SK-N-SH treated with all-trans-retinoic acid at 6 μM for 48 hours (cell line): ENCODE data around the gene SGPP2.

Experiments
- ATAC-seq: fragments of 200-7000 bp; cut with Tn5 transposase; 3 replicates; pipeline ENCODE4 v1.9.1; 2020; ENCODE audit warnings: mild to moderate bottlenecking, moderate library complexity
- ARNTL ChIP-seq: fragments of 450-650 bp; formaldehyde crosslinking; IDR thresholded peaks from 2 replicates; pipeline ENCODE4 v1.5.0; 2020; ENCODE audit warnings: low read depth, mild to moderate bottlenecking, moderate library complexity, borderline replicate concordance
- BACH2 ChIP-seq: fragments of 250-450 bp; sonication (Bioruptor Pico); IDR thresholded peaks from 2 replicates; pipeline ENCODE4 v1.9.0; 2021; ENCODE audit warnings: mild to moderate bottlenecking, borderline replicate concordance
- CSDC2 ChIP-seq: fragments of 250-450 bp; sonication (Bioruptor Pico); IDR thresholded peaks from 2 replicates; pipeline ENCODE4 v1.5.0; 2020; ENCODE audit warnings: mild to moderate bottlenecking, moderate library complexity
- ESRRG ChIP-seq: fragments of 250-450 bp; sonication (Bioruptor Pico); IDR thresholded peaks from 2 replicates; pipeline ENCODE4 v1.6.1; 2021; ENCODE audit warnings: mild to moderate bottlenecking
- GLIS3 ChIP-seq: fragments of 250-450 bp; sonication (Bioruptor Pico); IDR thresholded peaks from 2 replicates; pipeline ENCODE4 v1.5.0; 2020; ENCODE audit warnings: mild to moderate bottlenecking, moderate library complexity
- ISL1 ChIP-seq: fragments of 250-450 bp; sonication (Bioruptor Pico); IDR thresholded peaks from 2 replicates; pipeline ENCODE4 v2.1.2; 2022; ENCODE audit warnings: mild to moderate bottlenecking, moderate library complexity
- OSR1 ChIP-seq: fragments of 250-450 bp; sonication (Bioruptor Pico); IDR thresholded peaks from 2 replicates; pipeline ENCODE4 v1.8.0; 2022; ENCODE audit warnings: moderate library complexity, mild to moderate bottlenecking, inconsistent platforms
- PPARA ChIP-seq: fragments of 250-450 bp; sonication (Bioruptor Pico); IDR thresholded peaks from 2 replicates; pipeline ENCODE4 v1.5.0; 2020; ENCODE audit warnings: mild to moderate bottlenecking, borderline replicate concordance
- RARB ChIP-seq: fragments of 250-450 bp; sonication (Bioruptor Pico); IDR thresholded peaks from 2 replicates; pipeline ENCODE4 v1.8.0; 2021; ENCODE audit warnings: mild to moderate bottlenecking, moderate library complexity
- SNAI2 ChIP-seq: fragments of 250-450 bp; sonication (Bioruptor Pico); IDR thresholded peaks from 2 replicates; pipeline ENCODE4 v1.5.0; 2020; ENCODE audit warnings: mild to moderate bottlenecking, moderate library complexity
- TCF4 ChIP-seq: fragments of 250-450 bp; sonication (Bioruptor Pico); IDR thresholded peaks from 2 replicates; pipeline ENCODE4 v1.8.0; 2021; ENCODE audit warnings: mild to moderate bottlenecking, moderate library complexity, borderline replicate concordance
- TOX ChIP-seq: fragments of 250-450 bp; sonication (Bioruptor Pico); IDR thresholded peaks from 2 replicates; pipeline ENCODE4 v1.8.0; 2021; ENCODE audit warnings: mild to moderate bottlenecking, moderate library complexity, borderline replicate concordance
- ZC3H10 ChIP-seq: fragments of 250-450 bp; sonication (Bioruptor Pico); IDR thresholded peaks from 2 replicates; pipeline ENCODE4 v1.5.1; 2021; ENCODE audit warnings: mild to moderate bottlenecking, moderate library complexity
- ZFP30 ChIP-seq: fragments of 450-650 bp; formaldehyde crosslinking; IDR thresholded peaks from 2 replicates; pipeline ENCODE4 v1.5.0; 2022; ENCODE audit warnings: mild to moderate bottlenecking, moderate library complexity
- ZNF70 ChIP-seq: fragments of 450-650 bp; formaldehyde crosslinking; IDR thresholded peaks from 2 replicates; pipeline ENCODE4 v1.5.0; 2020; ENCODE audit warnings: mild to moderate bottlenecking, moderate library complexity
- ZNF8 ChIP-seq: fragments of 450-650 bp; formaldehyde crosslinking; IDR thresholded peaks from 2 replicates; pipeline ENCODE4 v1.5.0; 2020; ENCODE audit warnings: mild to moderate bottlenecking, moderate library complexity
- TF ChIP-seq, protein P1 (sequence below): fragments of 250-450 bp; sonication (Bioruptor Pico); IDR thresholded peaks from 2 replicates; pipeline ENCODE4 v1.5.0; 2020; ENCODE audit warnings: mild to moderate bottlenecking, moderate library complexity
- TF ChIP-seq, protein P2 (sequence below): fragments of 250-450 bp; sonication (Bioruptor Pico); IDR thresholded peaks from 2 replicates; pipeline ENCODE4 v1.8.0; 2021; ENCODE audit warnings: low read depth, mild to moderate bottlenecking, moderate library complexity, borderline replicate concordance
- TF ChIP-seq, protein P3 (sequence below): fragments of 250-450 bp; sonication (Bioruptor Pico); IDR thresholded peaks from 2 replicates; pipeline ENCODE4 v1.8.0; 2020; ENCODE audit warnings: mild to moderate bottlenecking, moderate library complexity, borderline replicate concordance
- TF ChIP-seq, protein P4 (sequence below): fragments of 250-450 bp; sonication (Bioruptor Pico); IDR thresholded peaks from 2 replicates; pipeline ENCODE4 v1.5.1; 2021; ENCODE audit warnings: mild to moderate bottlenecking, moderate library complexity
- TF ChIP-seq, protein P5 (sequence below): fragments of 250-450 bp; sonication (Bioruptor Pico); IDR thresholded peaks from 2 replicates; pipeline ENCODE4 v1.5.1; 2020; ENCODE audit warnings: low read depth, mild to moderate bottlenecking, moderate library complexity

The SGPP2 gene

DNA sequence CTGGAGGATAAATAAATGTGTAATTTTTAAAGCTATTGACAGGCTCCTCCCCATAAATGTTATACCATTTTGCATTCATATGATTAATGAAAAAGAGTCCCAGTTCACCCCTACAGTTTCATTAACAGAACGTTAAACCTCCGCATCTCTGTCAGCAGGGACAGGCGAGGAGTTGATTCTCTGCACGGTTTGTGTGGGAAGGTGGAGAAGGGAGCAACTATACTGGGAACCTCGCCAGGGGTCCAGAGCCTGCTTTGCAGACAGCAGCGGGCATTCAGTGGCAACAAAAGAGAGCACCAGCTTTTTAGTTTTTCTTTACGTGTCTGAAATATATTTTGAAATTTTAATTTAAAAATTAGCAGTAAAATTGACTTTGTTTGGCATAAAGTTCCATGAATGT is 130.2 kb downstream of the SGPP2 start:
- TF ChIP-seq PPARA (CRISPR knock-in tag) (no peak), ZNF70 (CRISPR knock-in tag) (no peak), ESRRG (no peak), OSR1 (CRISPR knock-in tag) (no peak), ZFP30 (CRISPR knock-in tag) (no peak)
- TF ChIP-seq, protein P1, sequence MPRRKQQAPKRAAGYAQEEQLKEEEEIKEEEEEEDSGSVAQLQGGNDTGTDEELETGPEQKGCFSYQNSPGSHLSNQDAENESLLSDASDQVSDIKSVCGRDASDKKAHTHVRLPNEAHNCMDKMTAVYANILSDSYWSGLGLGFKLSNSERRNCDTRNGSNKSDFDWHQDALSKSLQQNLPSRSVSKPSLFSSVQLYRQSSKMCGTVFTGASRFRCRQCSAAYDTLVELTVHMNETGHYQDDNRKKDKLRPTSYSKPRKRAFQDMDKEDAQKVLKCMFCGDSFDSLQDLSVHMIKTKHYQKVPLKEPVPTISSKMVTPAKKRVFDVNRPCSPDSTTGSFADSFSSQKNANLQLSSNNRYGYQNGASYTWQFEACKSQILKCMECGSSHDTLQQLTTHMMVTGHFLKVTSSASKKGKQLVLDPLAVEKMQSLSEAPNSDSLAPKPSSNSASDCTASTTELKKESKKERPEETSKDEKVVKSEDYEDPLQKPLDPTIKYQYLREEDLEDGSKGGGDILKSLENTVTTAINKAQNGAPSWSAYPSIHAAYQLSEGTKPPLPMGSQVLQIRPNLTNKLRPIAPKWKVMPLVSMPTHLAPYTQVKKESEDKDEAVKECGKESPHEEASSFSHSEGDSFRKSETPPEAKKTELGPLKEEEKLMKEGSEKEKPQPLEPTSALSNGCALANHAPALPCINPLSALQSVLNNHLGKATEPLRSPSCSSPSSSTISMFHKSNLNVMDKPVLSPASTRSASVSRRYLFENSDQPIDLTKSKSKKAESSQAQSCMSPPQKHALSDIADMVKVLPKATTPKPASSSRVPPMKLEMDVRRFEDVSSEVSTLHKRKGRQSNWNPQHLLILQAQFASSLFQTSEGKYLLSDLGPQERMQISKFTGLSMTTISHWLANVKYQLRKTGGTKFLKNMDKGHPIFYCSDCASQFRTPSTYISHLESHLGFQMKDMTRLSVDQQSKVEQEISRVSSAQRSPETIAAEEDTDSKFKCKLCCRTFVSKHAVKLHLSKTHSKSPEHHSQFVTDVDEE: no peak
- ATAC-seq: no peak

DNA sequence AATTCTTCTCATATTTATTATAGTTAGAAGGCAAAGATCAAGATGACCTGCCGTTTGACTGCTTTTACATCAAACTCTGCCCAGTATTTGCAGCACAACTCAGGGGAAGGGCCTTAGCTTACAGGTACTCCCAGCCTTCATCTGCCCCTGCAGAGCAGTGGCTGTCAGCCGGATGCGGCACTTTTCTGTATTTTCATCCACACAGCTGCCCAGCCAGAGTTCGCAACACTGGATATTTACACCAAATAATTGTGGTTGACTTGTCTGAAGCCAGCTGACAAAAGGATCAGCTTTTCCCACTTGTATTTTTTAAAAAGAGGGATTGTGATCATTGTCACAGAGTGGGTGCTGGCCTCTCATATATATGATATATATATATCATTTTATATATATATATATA is 136.8 kb downstream of the SGPP2 start:
- ATAC-seq: no peak
- TF ChIP-seq SNAI2 (CRISPR knock-in tag) (no peak), TOX (CRISPR knock-in tag) (no peak), ZFP30 (CRISPR knock-in tag) (no peak)

DNA sequence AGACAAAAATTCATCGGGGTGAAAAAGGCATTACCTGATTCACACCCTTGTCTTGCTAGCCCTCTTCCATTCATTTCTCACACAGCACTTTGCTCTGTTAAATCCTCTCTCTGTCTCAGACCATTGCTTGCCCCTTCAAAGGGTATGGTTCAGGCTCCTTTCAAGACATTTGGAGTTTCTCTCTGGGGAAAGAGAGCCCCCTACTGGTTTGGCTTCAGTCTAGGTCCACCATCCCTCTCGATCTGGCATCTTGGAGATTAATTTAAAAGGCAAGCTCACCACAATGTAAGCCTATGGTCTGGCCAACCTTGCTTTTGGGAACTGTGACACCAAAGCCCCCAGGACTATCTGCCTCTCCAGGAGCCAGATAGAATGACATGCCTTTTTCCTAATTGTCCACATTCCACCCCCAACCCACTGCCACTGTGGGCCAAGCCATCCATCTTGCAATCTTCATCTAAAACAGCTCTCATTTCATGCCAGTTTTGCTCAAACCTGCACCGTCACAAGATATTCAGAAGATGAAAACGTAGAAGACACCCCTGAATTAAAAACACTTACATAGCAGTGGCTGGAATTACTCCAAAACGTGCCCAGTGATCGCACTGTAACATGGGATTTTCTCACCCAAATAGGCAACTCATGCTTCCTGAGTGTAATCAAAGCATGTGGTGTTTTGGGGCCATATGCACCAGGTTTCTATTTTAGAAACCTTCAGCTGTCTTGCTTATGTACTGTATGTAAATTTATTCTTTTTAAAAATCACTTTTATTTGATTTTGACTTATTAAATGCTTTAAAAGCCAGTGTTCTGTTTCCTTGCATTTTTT is 137.7 kb downstream of the SGPP2 start:
- ATAC-seq: peak; percentile 88
- TF ChIP-seq BACH2 (CRISPR knock-in tag) (no peak), SNAI2 (CRISPR knock-in tag) (no peak), ZFP30 (CRISPR knock-in tag) (no peak), ZC3H10 (CRISPR knock-in tag) (no peak), ZNF8 (CRISPR knock-in tag) (no peak), RARB (CRISPR knock-in tag) (no peak), PPARA (CRISPR knock-in tag) (no peak)
- TF ChIP-seq, protein P2, sequence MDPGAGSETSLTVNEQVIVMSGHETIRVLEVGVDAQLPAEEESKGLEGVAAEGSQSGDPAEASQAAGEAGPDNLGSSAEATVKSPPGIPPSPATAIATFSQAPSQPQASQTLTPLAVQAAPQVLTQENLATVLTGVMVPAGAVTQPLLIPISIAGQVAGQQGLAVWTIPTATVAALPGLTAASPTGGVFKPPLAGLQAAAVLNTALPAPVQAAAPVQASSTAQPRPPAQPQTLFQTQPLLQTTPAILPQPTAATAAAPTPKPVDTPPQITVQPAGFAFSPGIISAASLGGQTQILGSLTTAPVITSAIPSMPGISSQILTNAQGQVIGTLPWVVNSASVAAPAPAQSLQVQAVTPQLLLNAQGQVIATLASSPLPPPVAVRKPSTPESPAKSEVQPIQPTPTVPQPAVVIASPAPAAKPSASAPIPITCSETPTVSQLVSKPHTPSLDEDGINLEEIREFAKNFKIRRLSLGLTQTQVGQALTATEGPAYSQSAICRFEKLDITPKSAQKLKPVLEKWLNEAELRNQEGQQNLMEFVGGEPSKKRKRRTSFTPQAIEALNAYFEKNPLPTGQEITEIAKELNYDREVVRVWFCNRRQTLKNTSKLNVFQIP (CRISPR knock-in tag): no peak

DNA sequence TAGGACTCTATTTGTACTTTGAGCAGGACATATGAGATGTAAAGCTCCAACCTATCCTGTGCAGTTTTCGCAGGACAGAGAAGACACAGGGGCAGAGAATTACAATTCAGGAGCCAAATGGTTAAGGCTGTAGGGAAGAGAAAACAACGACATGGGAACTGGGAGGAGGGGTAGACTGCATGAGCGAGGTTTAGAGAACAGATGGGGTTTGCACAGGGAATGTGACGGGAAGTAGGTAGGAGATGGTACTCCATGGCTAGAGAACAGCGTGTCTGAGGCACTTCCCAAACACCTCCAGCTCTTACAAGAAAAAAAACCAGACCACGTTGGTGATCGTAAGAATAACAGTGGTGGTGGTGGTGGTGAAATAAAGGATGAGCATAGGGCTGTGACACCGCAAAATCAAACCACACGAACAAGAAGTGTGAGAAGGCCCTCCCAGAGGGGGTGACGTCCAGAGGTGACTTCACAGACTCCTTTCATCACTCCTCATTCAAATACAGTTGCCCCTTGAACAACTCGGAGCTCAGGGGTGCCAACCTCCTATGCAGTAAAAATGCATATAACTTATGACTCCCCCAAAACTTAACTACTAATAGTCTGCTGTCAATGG is 138.9 kb downstream of the SGPP2 start:
- ATAC-seq: no peak
- TF ChIP-seq, protein P1: no peak
- TF ChIP-seq ISL1 (no peak), PPARA (CRISPR knock-in tag) (no peak), ARNTL (CRISPR knock-in tag) (no peak), TCF4 (CRISPR knock-in tag) (no peak), ESRRG (no peak), ZC3H10 (CRISPR knock-in tag) (no peak), CSDC2 (CRISPR knock-in tag) (no peak), RARB (CRISPR knock-in tag) (no peak), GLIS3 (no peak)
- TF ChIP-seq, protein P3, sequence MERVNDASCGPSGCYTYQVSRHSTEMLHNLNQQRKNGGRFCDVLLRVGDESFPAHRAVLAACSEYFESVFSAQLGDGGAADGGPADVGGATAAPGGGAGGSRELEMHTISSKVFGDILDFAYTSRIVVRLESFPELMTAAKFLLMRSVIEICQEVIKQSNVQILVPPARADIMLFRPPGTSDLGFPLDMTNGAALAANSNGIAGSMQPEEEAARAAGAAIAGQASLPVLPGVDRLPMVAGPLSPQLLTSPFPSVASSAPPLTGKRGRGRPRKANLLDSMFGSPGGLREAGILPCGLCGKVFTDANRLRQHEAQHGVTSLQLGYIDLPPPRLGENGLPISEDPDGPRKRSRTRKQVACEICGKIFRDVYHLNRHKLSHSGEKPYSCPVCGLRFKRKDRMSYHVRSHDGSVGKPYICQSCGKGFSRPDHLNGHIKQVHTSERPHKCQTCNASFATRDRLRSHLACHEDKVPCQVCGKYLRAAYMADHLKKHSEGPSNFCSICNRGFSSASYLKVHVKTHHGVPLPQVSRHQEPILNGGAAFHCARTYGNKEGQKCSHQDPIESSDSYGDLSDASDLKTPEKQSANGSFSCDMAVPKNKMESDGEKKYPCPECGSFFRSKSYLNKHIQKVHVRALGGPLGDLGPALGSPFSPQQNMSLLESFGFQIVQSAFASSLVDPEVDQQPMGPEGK: no peak
- TF ChIP-seq, protein P4, sequence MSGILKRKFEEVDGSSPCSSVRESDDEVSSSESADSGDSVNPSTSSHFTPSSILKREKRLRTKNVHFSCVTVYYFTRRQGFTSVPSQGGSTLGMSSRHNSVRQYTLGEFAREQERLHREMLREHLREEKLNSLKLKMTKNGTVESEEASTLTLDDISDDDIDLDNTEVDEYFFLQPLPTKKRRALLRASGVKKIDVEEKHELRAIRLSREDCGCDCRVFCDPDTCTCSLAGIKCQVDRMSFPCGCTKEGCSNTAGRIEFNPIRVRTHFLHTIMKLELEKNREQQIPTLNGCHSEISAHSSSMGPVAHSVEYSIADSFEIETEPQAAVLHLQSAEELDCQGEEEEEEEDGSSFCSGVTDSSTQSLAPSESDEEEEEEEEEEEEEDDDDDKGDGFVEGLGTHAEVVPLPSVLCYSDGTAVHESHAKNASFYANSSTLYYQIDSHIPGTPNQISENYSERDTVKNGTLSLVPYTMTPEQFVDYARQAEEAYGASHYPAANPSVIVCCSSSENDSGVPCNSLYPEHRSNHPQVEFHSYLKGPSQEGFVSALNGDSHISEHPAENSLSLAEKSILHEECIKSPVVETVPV: no peak
- TF ChIP-seq, protein P5, sequence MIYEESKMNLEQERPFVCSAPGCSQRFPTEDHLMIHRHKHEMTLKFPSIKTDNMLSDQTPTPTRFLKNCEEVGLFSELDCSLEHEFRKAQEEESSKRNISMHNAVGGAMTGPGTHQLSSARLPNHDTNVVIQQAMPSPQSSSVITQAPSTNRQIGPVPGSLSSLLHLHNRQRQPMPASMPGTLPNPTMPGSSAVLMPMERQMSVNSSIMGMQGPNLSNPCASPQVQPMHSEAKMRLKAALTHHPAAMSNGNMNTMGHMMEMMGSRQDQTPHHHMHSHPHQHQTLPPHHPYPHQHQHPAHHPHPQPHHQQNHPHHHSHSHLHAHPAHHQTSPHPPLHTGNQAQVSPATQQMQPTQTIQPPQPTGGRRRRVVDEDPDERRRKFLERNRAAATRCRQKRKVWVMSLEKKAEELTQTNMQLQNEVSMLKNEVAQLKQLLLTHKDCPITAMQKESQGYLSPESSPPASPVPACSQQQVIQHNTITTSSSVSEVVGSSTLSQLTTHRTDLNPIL (CRISPR knock-in tag): no peak
- TF ChIP-seq, protein P2 (CRISPR knock-in tag): no peak
